Measurements from ENCODE around the gene IDH2. TPM values are rescaled to one million over a fixed set of nuclear protein-coding genes. Genes with fewer than 3 reads are reported as not detected.

Gene IDH2
- polyA plus RNA-seq, 1 donor (not counting 4 experiments of a cell fraction or from before 2014, with no cell fraction given): 27.9 TPM

- no peaks in the 10 kb centered on the region for H3K27me3 ChIP-seq (ENCODE audit: control insufficient read depth, extremely low read depth, insufficient read depth, low read length)
- H3K27ac ChIP-seq (ENCODE audit: control insufficient read depth, insufficient read depth, low read length): no peak overlapping the region
- peak overlapping the region; percentile 17 for H2AFZ ChIP-seq (ENCODE audit: control insufficient read depth, low read length)
- H3K9me1 ChIP-seq (ENCODE audit: control insufficient read depth, extremely low read depth, insufficient read depth, low read length): no peaks in the 10 kb centered on the region
- no peaks in the 10 kb centered on the region for H3K36me3 ChIP-seq (ENCODE audit: control insufficient read depth in 2 of 2, extremely low read depth in 1 of 2, insufficient read depth in 2 of 2, low read length in 2 of 2)
- FAIRE-seq: no peak
- no peaks in the 10 kb centered on the region for H3K9me3 ChIP-seq (ENCODE audit: control insufficient read depth, low read depth, low read length)
- H3K79me2 ChIP-seq (ENCODE audit: control insufficient read depth, insufficient read depth, low read length): no peaks in the 10 kb centered on the region
- dilution Hi-C loops (cut with MboI; ENCODE audit: extremely low pct_ligation_motif_present, low sequenced_read_pairs): no loop called here
- peak overlapping the region; percentile 50 to 75 (median 72) for H3K4me3 ChIP-seq (ENCODE audit: control insufficient read depth in 2 of 3, extremely low read depth in 1 of 3, insufficient read depth in 2 of 3, low read depth in 1 of 3, low read length in 3 of 3)
- H3K9ac ChIP-seq (ENCODE audit: control insufficient read depth, extremely low read depth, insufficient read depth, low read length): peak overlapping the region; percentile 80
- peaks cover 31% of the 10 kb centered on the region for H3K4me1 ChIP-seq (ENCODE audit: control insufficient read depth, extremely low read depth, insufficient read depth, low read length)
- peak overlapping the region; percentile 76 for H3K4me2 ChIP-seq (ENCODE audit: control insufficient read depth, extremely low read depth, insufficient read depth, low read depth, low read length)
- no peaks in the 10 kb centered on the region for H4K20me1 ChIP-seq (ENCODE audit: control insufficient read depth, extremely low read depth, insufficient read depth, low read length)
- TF ChIP-seq, protein P1, sequence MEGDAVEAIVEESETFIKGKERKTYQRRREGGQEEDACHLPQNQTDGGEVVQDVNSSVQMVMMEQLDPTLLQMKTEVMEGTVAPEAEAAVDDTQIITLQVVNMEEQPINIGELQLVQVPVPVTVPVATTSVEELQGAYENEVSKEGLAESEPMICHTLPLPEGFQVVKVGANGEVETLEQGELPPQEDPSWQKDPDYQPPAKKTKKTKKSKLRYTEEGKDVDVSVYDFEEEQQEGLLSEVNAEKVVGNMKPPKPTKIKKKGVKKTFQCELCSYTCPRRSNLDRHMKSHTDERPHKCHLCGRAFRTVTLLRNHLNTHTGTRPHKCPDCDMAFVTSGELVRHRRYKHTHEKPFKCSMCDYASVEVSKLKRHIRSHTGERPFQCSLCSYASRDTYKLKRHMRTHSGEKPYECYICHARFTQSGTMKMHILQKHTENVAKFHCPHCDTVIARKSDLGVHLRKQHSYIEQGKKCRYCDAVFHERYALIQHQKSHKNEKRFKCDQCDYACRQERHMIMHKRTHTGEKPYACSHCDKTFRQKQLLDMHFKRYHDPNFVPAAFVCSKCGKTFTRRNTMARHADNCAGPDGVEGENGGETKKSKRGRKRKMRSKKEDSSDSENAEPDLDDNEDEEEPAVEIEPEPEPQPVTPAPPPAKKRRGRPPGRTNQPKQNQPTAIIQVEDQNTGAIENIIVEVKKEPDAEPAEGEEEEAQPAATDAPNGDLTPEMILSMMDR (optimal IDR thresholded peaks at IDR 0.05 in 1 of 3, IDR thresholded peaks at IDR 0.05 in 1 of 3, conservative IDR thresholded peaks at IDR 0.05 in 1 of 3; ENCODE audit: extremely low read depth in 1 of 3, insufficient read depth in 2 of 3, low read length in 3 of 3): no peak
- no peak for TF ChIP-seq EZH2 (IDR thresholded peaks at IDR 0.05; ENCODE audit: low read length)
- no peak for DNase-seq (ENCODE audit: low read depth, low spot score)
These were observed 919 bp downstream of the IDH2 start for GRCh38 chr15:90101130-90101968.

DNA sequence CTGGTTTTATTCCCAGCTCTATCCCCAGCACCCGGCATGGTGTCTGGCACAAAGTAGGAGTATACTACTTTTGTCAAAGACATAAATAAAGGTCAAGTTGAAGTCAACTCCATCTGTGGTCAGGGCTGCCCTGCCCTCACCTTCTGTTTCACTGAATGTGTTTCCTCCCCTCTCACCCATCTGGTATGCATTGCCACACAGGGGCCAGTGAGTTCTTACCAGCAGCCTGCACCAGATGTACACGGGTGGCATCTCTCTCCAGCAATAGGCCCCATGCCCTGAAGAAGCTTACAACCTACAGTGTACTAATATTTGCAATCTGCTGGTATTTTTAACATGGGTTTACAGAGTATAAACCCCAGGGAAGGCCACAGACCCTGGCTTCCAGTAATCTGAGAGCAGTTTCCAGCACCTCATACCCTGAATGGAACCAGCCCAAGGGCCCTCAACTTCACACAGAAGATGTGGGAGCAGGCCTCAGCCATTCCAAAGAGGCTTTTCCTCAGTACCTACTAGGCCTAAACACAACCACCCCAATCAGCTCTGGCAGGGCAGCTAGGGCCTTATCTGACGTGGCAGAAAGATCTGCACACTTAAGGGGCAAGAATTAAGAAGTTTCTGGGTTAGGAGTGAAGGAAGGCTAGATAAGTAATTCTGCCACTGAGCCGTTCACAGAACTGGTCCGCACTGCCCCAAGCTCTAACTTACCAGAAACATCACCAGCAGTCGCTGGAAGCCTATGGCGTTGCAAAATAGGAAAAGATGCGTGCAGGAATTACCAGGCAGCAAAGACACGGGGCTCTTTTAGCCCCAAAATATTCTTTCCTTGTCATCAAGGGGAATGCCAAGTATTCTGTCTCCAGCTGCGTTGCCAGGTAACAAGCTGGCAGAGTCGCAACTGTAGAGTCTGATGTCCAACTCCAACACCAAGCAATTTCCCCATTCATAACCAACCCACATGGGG lies 2.1 kb downstream of the IDH2 start:
- H3K4me3 ChIP-seq (ENCODE audit: control insufficient read depth in 2 of 3, extremely low read depth in 1 of 3, insufficient read depth in 2 of 3, low read depth in 1 of 3, low read length in 3 of 3): no peak overlapping the region
- H2AFZ ChIP-seq (ENCODE audit: control insufficient read depth, low read length): no peak overlapping the region
- no peaks in the 10 kb centered on the region for H4K20me1 ChIP-seq (ENCODE audit: control insufficient read depth, extremely low read depth, insufficient read depth, low read length)
- H3K9ac ChIP-seq (ENCODE audit: control insufficient read depth, extremely low read depth, insufficient read depth, low read length): no peak overlapping the region
- no peaks in the 10 kb centered on the region for H3K36me3 ChIP-seq (ENCODE audit: control insufficient read depth in 2 of 2, extremely low read depth in 1 of 2, insufficient read depth in 2 of 2, low read length in 2 of 2)
- H3K79me2 ChIP-seq (ENCODE audit: control insufficient read depth, insufficient read depth, low read length): no peaks in the 10 kb centered on the region
- H3K4me2 ChIP-seq (ENCODE audit: control insufficient read depth, extremely low read depth, insufficient read depth, low read depth, low read length): peak overlapping the region; percentile 41
- no peaks in the 10 kb centered on the region for H3K27me3 ChIP-seq (ENCODE audit: control insufficient read depth, extremely low read depth, insufficient read depth, low read length)
- no peaks in the 10 kb centered on the region for H3K9me1 ChIP-seq (ENCODE audit: control insufficient read depth, extremely low read depth, insufficient read depth, low read length)
- H3K27ac ChIP-seq (ENCODE audit: control insufficient read depth, insufficient read depth, low read length): no peak overlapping the region
- dilution Hi-C loops (cut with MboI; ENCODE audit: extremely low pct_ligation_motif_present, low sequenced_read_pairs): no loop called here
- no peaks in the 10 kb centered on the region for H3K9me3 ChIP-seq (ENCODE audit: control insufficient read depth, low read depth, low read length)
- no peak for DNase-seq (ENCODE audit: low read depth, low spot score)
- FAIRE-seq: no peak
- no peak for TF ChIP-seq EZH2 (IDR thresholded peaks at IDR 0.05; ENCODE audit: low read length)
- TF ChIP-seq, protein P1 (optimal IDR thresholded peaks at IDR 0.05 in 1 of 3, IDR thresholded peaks at IDR 0.05 in 1 of 3, conservative IDR thresholded peaks at IDR 0.05 in 1 of 3; ENCODE audit: extremely low read depth in 1 of 3, insufficient read depth in 2 of 3, low read length in 3 of 3): no peak
- H3K4me1 ChIP-seq (ENCODE audit: control insufficient read depth, extremely low read depth, insufficient read depth, low read length): peaks cover 33% of the 10 kb centered on the region
